HPDE6-E6E7 (cell line): ENCODE data around the gene FERMT3.

Source experiments
- DNase-seq: peaks from one replicate; pipeline ENCODE4 v3.0.0; 2011; ENCODE audit warnings: missing footprints; ENCODE audit errors: extremely low spot score

Gene FERMT3

DNA sequence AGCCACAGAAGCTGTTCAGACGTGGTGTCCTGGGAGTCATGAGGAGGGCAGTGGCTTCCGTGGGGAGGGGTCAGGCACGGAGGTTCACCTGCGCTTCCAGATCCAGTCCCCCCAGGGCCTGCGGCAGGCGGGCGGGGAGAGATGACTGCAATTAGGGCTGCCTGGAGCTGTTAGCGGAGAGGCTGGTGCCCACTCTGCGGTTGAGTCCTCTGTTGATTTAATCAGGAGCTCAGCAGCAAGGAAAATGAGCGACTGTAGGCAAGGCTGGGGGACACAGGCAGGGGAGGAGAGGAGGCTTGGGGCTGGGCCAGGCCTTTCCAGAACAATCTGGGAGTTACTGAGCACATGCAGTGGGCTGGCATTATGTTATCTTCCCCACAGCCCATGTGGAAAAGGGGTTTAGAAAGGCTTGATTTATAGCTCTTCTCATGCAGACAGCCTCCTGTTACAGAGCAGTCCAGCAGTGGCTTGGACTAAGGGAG is 57.9 kb downstream of the FERMT3 start:
- DNase-seq, result no peak

- no peak for DNase-seq
Observed at GRCh38 chr11:64265176-64266160, 58.9 kb downstream of the FERMT3 start.

DNA sequence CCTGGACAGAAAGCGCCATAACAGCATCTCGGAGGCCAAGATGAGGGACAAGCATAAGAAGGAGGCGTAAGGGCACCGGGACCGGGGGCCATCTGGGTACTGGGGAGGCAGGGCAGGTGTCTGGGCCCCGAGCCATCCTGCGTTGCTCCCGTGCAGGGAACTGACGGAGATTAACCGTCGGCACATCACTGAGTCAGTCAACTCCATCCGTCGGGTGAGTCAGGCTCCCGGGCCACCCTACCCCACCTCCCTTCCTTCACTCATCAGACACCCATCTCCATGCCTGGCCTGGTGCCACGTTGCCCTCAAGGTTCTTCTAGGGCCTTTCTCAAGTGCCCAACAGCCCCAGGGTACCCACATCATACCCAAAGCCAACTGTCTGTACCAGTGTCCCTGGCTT is 59.8 kb downstream of the FERMT3 start:
- DNase-seq, result no peak

DNA sequence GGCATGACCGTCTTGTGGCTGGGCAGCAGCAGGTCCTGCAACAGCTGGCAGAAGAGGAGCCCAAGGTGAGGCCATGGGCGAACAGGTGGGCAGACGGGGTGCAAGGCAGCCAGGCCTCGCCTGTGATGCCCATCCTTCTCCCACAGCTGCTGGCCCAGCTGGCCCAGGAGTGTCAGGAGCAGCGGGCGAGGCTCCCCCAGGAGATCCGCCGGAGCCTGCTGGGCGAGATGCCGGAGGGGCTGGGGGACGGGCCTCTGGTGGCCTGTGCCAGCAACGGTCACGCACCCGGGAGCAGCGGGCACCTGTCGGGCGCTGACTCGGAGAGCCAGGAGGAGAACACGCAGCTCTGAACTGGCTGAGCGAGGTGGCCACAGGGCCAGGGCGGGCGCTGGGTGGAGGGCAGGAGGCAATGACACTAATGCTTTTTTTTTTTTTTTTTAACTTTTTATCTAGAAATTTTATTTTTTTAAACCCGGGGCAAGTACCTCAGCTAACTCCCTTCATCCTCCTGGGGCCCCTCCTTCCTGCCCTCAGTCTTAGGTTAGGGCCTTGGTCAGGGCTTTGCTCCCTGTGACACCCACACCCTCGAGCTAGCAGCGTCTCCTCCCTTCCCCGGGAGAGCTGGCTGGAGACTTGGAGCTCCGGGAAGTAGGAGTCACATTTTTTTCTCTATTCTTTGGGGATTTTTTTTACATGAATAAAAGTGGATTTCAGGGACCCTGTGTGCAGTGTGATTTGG is 60.9 kb downstream of the FERMT3 start:
- DNase-seq, result no peak

GRCh38 chr11:64268025-64268892 is 61.7 kb downstream of the FERMT3 start:
- no peak for DNase-seq

- no peak for DNase-seq
Observed at GRCh38 chr11:64268893-64269539, 62.5 kb downstream of the FERMT3 start.

DNA sequence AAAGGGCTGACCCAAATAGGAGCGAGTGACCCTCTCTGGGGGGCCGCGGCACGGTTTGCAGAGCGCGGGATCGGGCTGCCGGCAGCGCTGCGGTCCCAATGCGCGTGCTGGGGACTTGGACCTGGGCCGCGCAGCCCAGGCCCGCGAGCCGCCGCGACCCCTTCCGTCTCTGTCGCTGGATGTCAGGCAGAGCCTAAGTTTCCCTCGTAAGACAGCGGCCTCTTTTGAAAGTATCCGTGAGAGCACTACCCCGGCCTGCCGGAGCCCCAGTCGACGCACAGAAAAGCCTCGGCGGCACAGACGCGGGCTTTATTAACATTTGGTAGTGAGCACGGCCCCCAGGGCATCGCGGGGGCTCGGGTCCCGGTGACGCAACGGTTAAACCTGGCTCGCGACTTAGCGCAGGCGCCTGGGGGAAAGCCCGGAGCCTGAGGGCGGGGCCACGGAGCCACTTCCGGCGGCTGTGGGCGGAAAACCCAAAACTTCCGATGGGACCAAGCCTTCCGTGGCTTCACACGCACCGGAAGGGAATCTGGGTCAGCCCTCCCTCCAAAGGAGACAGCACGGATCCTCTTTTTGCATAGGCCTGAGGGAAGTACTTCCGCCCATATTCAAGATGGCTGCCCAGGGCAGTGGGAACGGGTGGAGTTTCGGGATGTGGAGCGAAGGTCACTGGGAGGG is 63.2 kb downstream of the FERMT3 start:
- DNase-seq, result peak; percentile 87
